Measurements from ENCODE around the gene FAM177B. TPM values are rescaled to one million over a fixed set of nuclear protein-coding genes. Genes with fewer than 3 reads are reported as not detected.

The FAM177B gene
- total and polyA plus RNA-seq, 2 donors (not counting 1 experiment from before 2014, with no cell fraction given), result not detected

DNA sequence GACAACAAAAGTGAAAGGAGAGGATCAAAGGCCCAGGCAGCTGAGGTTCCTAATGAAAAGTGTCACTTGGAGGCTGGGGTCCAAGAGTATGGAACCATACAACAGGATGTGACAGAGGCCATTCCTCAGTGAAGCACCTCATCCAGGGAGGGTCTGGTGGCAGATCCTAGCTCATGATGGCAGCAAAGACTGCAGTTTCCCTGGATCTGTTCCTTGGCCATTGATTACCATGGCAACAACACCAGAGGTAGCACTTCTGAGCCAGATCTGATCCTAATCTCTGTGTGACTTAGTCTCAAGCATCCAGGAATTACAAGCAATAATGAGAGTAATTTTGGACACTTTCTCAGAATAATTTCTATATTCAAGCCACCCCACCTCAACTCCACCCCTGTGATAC lies 12.9 kb downstream of the FAM177B start:
- no peak overlapping the region for H3K4me2 ChIP-seq (ENCODE audit: extremely low read depth, insufficient read depth, low read length)
- H3K9me3 ChIP-seq (ENCODE audit: control insufficient read depth, insufficient read depth, low read depth, low read length), result no peaks in the 10 kb centered on the region
- H3K79me2 ChIP-seq (ENCODE audit: control insufficient read depth, insufficient read depth, low read length), result no peaks in the 10 kb centered on the region
- H3K27ac ChIP-seq (ENCODE audit: insufficient read depth, low read length), result no peak overlapping the region
- H3K36me3 ChIP-seq (ENCODE audit: control insufficient read depth, insufficient read depth, low read length), result no peaks in the 10 kb centered on the region
- no peak overlapping the region for H2AFZ ChIP-seq (ENCODE audit: low read length)
- H3K9ac ChIP-seq (ENCODE audit: insufficient read depth, low read length), result no peak overlapping the region
- H3K4me3 ChIP-seq (replicated peaks in 1 of 4; ENCODE audit: control extremely low read depth in 1 of 4, insufficient read depth in 1 of 4, low read depth in 3 of 4, low read length in 4 of 4), result no peak overlapping the region
- H3K27me3 ChIP-seq (ENCODE audit: control insufficient read depth, insufficient read depth, low read length), result no peaks in the 10 kb centered on the region
- peaks cover 2% of the 10 kb centered on the region for H3K4me1 ChIP-seq (ENCODE audit: control insufficient read depth, extremely low read depth, insufficient read depth, low read length)
- TF ChIP-seq, protein P1, sequence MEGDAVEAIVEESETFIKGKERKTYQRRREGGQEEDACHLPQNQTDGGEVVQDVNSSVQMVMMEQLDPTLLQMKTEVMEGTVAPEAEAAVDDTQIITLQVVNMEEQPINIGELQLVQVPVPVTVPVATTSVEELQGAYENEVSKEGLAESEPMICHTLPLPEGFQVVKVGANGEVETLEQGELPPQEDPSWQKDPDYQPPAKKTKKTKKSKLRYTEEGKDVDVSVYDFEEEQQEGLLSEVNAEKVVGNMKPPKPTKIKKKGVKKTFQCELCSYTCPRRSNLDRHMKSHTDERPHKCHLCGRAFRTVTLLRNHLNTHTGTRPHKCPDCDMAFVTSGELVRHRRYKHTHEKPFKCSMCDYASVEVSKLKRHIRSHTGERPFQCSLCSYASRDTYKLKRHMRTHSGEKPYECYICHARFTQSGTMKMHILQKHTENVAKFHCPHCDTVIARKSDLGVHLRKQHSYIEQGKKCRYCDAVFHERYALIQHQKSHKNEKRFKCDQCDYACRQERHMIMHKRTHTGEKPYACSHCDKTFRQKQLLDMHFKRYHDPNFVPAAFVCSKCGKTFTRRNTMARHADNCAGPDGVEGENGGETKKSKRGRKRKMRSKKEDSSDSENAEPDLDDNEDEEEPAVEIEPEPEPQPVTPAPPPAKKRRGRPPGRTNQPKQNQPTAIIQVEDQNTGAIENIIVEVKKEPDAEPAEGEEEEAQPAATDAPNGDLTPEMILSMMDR (conservative IDR thresholded peaks at IDR 0.05 in 1 of 2, IDR thresholded peaks at IDR 0.05 in 1 of 2; ENCODE audit: low read depth in 1 of 2, low read length in 2 of 2), result no peak
- no peak for TF ChIP-seq EZH2 (IDR thresholded peaks at IDR 0.05; ENCODE audit: low read length, missing control alignments)
- no peak for DNase-seq (ENCODE audit: low read depth in 2 of 2)
- no peaks in the 10 kb centered on the region for H4K20me1 ChIP-seq (ENCODE audit: control insufficient read depth, extremely low read depth, insufficient read depth, low read length)

DNA sequence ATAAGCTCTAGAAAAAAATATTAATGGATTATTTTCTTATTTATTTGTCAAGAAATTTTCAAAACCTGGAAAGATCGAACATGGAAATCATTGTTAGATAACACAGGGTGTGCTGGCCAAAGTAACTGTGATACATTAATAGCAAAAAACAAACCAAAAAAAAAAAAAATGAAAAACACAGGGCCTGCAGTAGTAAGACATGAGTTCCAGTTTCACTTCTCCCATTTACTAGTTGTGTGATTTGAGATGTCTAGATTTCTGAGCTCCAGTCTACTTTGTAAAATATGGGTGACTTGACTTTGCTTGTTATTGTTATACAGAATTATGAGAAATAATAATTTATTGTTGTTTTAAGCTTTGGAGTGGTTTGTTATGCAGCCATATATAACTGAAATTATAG lies 13.6 kb downstream of the FAM177B start:
- Histone ChIP-seq H3K27me3 (ENCODE audit: control insufficient read depth, insufficient read depth, low read length) (no peaks in the 10 kb centered on the region), H2AFZ (ENCODE audit: low read length) (no peak overlapping the region), H3K4me1 (ENCODE audit: control insufficient read depth, extremely low read depth, insufficient read depth, low read length) (peaks cover 2% of the 10 kb centered on the region), H3K79me2 (ENCODE audit: control insufficient read depth, insufficient read depth, low read length) (no peaks in the 10 kb centered on the region), H3K9me3 (ENCODE audit: control insufficient read depth, insufficient read depth, low read depth, low read length) (no peaks in the 10 kb centered on the region), H3K36me3 (ENCODE audit: control insufficient read depth, insufficient read depth, low read length) (no peaks in the 10 kb centered on the region), H3K9ac (ENCODE audit: insufficient read depth, low read length) (no peak overlapping the region), H3K4me3 (replicated peaks in 1 of 4; ENCODE audit: control extremely low read depth in 1 of 4, insufficient read depth in 1 of 4, low read depth in 3 of 4, low read length in 4 of 4) (no peak overlapping the region), H4K20me1 (ENCODE audit: control insufficient read depth, extremely low read depth, insufficient read depth, low read length) (no peaks in the 10 kb centered on the region), H3K27ac (ENCODE audit: insufficient read depth, low read length) (no peak overlapping the region), H3K4me2 (ENCODE audit: extremely low read depth, insufficient read depth, low read length) (no peak overlapping the region)
- no peak for TF ChIP-seq EZH2 (IDR thresholded peaks at IDR 0.05; ENCODE audit: low read length, missing control alignments)
- TF ChIP-seq, protein P1 (conservative IDR thresholded peaks at IDR 0.05 in 1 of 2, IDR thresholded peaks at IDR 0.05 in 1 of 2; ENCODE audit: low read depth in 1 of 2, low read length in 2 of 2), result no peak
- no peak for DNase-seq (ENCODE audit: low read depth in 2 of 2)

DNA sequence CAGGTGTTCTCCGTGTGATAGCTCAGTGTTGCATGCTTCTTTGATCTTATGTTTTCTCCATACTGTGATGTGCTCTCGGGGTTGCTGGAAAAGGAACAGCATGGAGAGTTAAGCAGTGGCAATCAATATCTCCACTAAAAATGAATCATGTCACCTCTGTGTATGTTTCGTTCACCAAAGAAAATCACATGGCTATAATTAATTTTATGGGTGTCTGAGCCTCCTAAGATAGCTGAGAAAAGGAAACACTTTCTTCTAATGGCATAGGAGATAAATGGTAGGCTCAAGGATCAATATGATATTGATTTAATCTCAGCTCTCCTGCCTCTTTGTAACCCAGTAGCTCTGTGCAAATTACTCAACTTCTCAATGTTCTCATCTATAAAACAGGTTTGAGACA lies 14.3 kb downstream of the FAM177B start:
- H3K79me2 ChIP-seq (ENCODE audit: control insufficient read depth, insufficient read depth, low read length), result no peaks in the 10 kb centered on the region
- H3K4me2 ChIP-seq (ENCODE audit: extremely low read depth, insufficient read depth, low read length), result no peak overlapping the region
- H2AFZ ChIP-seq (ENCODE audit: low read length), result no peak overlapping the region
- no peaks in the 10 kb centered on the region for H3K27me3 ChIP-seq (ENCODE audit: control insufficient read depth, insufficient read depth, low read length)
- no peaks in the 10 kb centered on the region for H4K20me1 ChIP-seq (ENCODE audit: control insufficient read depth, extremely low read depth, insufficient read depth, low read length)
- no peak for DNase-seq (ENCODE audit: low read depth in 2 of 2)
- TF ChIP-seq, protein P1 (conservative IDR thresholded peaks at IDR 0.05 in 1 of 2, IDR thresholded peaks at IDR 0.05 in 1 of 2; ENCODE audit: low read depth in 1 of 2, low read length in 2 of 2), result no peak
- no peak for TF ChIP-seq EZH2 (IDR thresholded peaks at IDR 0.05; ENCODE audit: low read length, missing control alignments)
- peaks cover 2% of the 10 kb centered on the region for H3K4me1 ChIP-seq (ENCODE audit: control insufficient read depth, extremely low read depth, insufficient read depth, low read length)
- H3K9ac ChIP-seq (ENCODE audit: insufficient read depth, low read length), result no peak overlapping the region
- no peak overlapping the region for H3K27ac ChIP-seq (ENCODE audit: insufficient read depth, low read length)
- no peak overlapping the region for H3K4me3 ChIP-seq (replicated peaks in 1 of 4; ENCODE audit: control extremely low read depth in 1 of 4, insufficient read depth in 1 of 4, low read depth in 3 of 4, low read length in 4 of 4)
- no peaks in the 10 kb centered on the region for H3K36me3 ChIP-seq (ENCODE audit: control insufficient read depth, insufficient read depth, low read length)
- H3K9me3 ChIP-seq (ENCODE audit: control insufficient read depth, insufficient read depth, low read depth, low read length), result no peaks in the 10 kb centered on the region

Data from fibroblast of lung (primary cell).